Epithelial cell of esophagus (primary cell): ENCODE measurements around the gene SORCS2.

Source experiments
- DNase-seq: peaks from one replicate; pipeline ENCODE4 v3.0.0; 2010; ENCODE audit warnings: low read depth
- H3K4me3 ChIP-seq: 2 replicates; pipeline ENCODE4 v1.5.1; 2011; ENCODE audit warnings: mild to moderate bottlenecking, low read length, control low read depth
- CTCF ChIP-seq: IDR thresholded peaks from 2 replicates; pipeline ENCODE4 v1.5.1; 2011; ENCODE audit warnings: low read depth, mild to moderate bottlenecking, low read length, control low read depth, inconsistent platforms; ENCODE audit not compliant: insufficient read depth; ENCODE audit errors: missing control alignments

The SORCS2 gene

GRCh38 chr4:7351014-7351413 is 158.7 kb downstream of the SORCS2 start:
- TF ChIP-seq CTCF: no peak
- no peak for DNase-seq
- H3K4me3 ChIP-seq: no peak overlapping the region

GRCh38 chr4:7352486-7352885 is 160.1 kb downstream of the SORCS2 start:
- DNase-seq: no peak
- no peak for TF ChIP-seq CTCF
- no peak overlapping the region for H3K4me3 ChIP-seq

GRCh38 chr4:7353046-7353790 is 160.9 kb downstream of the SORCS2 start:
- TF ChIP-seq CTCF: no peak
- H3K4me3 ChIP-seq: no peak overlapping the region

GRCh38 chr4:7353846-7354610 is 161.7 kb downstream of the SORCS2 start:
- no peak overlapping the region for H3K4me3 ChIP-seq
- no peak for TF ChIP-seq CTCF
- DNase-seq: no peak

More at GRCh38 chr4:7353046-7353790, 160.9 kb downstream of the SORCS2 start:
- DNase-seq: no peak

- H3K4me3 ChIP-seq: no peak overlapping the region
- DNase-seq: no peak
- no peak for TF ChIP-seq CTCF
Measured at GRCh38 chr4:7354927-7355326, 162.6 kb downstream of the SORCS2 start.

- DNase-seq: no peak
- no peak overlapping the region for H3K4me3 ChIP-seq
- no peak for TF ChIP-seq CTCF
Measured at GRCh38 chr4:7355795-7356194, 163.5 kb downstream of the SORCS2 start.

- H3K4me3 ChIP-seq: no peak overlapping the region
- DNase-seq: no peak
- TF ChIP-seq CTCF: no peak
Measured at GRCh38 chr4:7356667-7357310, 164.5 kb downstream of the SORCS2 start.
